ENCODE measurements around the gene WDR74.
"Not testable (repeated sequence)": the region's sequence is repeated elsewhere in the genome, so short reads cannot be mapped to it uniquely, and the experiment has no call there.

Gene WDR74

GRCh38 chr11:62840721-62841360 is 1.5 kb upstream of the WDR74 start:
- peak in 3 of 6 experiments; percentile 69 to 74 (median 73) for DNase-seq

- no peak for DNase-seq
Observed at GRCh38 chr11:62835336-62835735, 4.1 kb downstream of the WDR74 start.

GRCh38 chr11:62832336-62833234 is 6.8 kb downstream of the WDR74 start, which contains the start of gene TEX54:
Gene TEX54, minus strand, starts transcription at chr11:62832841.
- no peak for DNase-seq

GRCh38 chr11:62831520-62832335 is 7.7 kb downstream of the WDR74 start, which contains the start of gene STX5:
Gene STX5, minus strand, starts transcription at chr11:62832051. Its CDS starts 808 bp downstream, at chr11:62831243.
- peak; percentile 99 to 100 (median 99) for DNase-seq

GRCh38 chr11:62830904-62831519 is 8.4 kb downstream of the WDR74 start:
- DNase-seq, result peak in 2 of 6 experiments; percentile 24 to 44

- DNase-seq, result not testable (repeated sequence)
Observed at GRCh38 chr11:62828130-62828529, 11.3 kb downstream of the WDR74 start.

GRCh38 chr11:62823677-62824076 is 15.7 kb downstream of the WDR74 start:
- no peak for DNase-seq

- no peak for DNase-seq
Observed at GRCh38 chr11:62817129-62817528, 22.3 kb downstream of the WDR74 start.

- DNase-seq, result no peak
Observed at GRCh38 chr11:62816557-62816956, 22.8 kb downstream of the WDR74 start.

GRCh38 chr11:62811659-62812058 is 27.7 kb downstream of the WDR74 start:
- DNase-seq, result no peak

GRCh38 chr11:62810748-62811147 is 28.6 kb downstream of the WDR74 start:
- no peak for DNase-seq

- DNase-seq, result no peak
Observed at GRCh38 chr11:62806611-62807121, 32.7 kb downstream of the WDR74 start.

GRCh38 chr11:62805961-62806441 is 33.4 kb downstream of the WDR74 start:
- DNase-seq, result peak in 1 of 6 experiments; percentile 40

- peak; percentile 92 to 98 (median 94) for DNase-seq
Observed at GRCh38 chr11:62805076-62805892, 34.1 kb downstream of the WDR74 start, which contains the start of gene NXF1. Gene NXF1, minus strand, starts transcription at chr11:62805440. Its CDS starts 84 bp downstream, at chr11:62805356.

GRCh38 chr11:62804310-62805075 is 34.9 kb downstream of the WDR74 start:
- no peak for DNase-seq

GRCh38 chr11:62801071-62801470 is 38.3 kb downstream of the WDR74 start:
- no peak for DNase-seq

GRCh38 chr11:62799486-62799885 is 39.9 kb downstream of the WDR74 start:
- no peak for DNase-seq

- DNase-seq, result no peak
Observed at GRCh38 chr11:62796281-62796680, 43.1 kb downstream of the WDR74 start.

- no peak for DNase-seq
Observed at GRCh38 chr11:62794201-62794775, 45.1 kb downstream of the WDR74 start.

- peak in 3 of 6 experiments; percentile 36 to 43 (median 41) for DNase-seq
Observed at GRCh38 chr11:62792202-62792575, 47.2 kb downstream of the WDR74 start.
